Stimulated activated CD8-positive, alpha-beta memory T cell treated with anti-CD3 and anti-CD28 coated beads, Interleukin-4, amount 100 ng/mL, for 4 hours (primary cell): ENCODE data around the gene ELOVL2.
"Not testable (repeated sequence)": the region's sequence is repeated elsewhere in the genome, so short reads cannot be mapped to it uniquely, and the experiment has no call there.

ENCODE experiments used
- DNase-seq, 2 donors: peaks; one replicate each; pipeline ENCODE4 v3.0.0-alpha.2; 2020; ENCODE audit warnings: low read depth in 2 of 2, low spot score in 1 of 2

The ELOVL2 gene, protein sequence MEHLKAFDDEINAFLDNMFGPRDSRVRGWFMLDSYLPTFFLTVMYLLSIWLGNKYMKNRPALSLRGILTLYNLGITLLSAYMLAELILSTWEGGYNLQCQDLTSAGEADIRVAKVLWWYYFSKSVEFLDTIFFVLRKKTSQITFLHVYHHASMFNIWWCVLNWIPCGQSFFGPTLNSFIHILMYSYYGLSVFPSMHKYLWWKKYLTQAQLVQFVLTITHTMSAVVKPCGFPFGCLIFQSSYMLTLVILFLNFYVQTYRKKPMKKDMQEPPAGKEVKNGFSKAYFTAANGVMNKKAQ

DNA sequence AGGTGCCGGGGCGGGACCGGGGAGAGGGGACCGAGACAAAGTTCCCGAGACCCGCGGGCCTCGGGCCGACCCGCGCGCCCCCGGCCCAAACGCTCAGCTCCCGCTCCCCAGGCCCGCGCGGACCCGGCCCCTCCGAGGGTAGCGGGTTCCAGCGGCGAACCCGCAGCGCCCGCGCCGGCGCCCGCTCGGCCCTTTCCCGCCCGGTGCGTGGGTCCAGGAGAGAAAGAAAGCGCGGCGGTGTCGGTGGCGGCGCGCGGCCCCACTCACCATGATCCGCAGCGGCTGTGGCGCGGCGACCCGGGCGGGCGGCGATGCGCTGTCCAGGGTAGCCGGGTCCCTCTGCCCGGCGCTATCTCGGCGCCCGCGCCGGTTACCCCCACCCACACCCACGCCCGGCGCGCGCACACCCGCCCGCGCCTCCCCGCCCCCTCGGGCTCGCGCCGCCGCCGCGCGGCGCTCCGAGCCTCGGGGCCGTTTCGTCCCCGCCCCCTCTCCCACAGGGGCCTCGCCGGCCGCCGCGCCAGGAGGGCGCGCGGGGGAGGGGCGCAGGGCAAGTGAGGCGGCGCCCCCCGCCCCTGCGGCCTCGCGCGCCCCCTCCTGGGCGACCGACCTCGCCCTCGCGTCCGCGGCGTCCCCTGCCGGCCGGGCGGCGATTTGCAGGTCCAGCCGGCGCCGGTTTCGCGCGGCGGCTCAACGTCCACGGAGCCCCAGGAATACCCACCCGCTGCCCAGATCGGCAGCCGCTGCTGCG, at the start of gene ELOVL2:
Gene ELOVL2 (minus strand): TSS at position 345 of the 751 bp plus-strand sequence. CDS start 75 bp downstream, at position 270.
- DNase-seq, result no peak

DNA sequence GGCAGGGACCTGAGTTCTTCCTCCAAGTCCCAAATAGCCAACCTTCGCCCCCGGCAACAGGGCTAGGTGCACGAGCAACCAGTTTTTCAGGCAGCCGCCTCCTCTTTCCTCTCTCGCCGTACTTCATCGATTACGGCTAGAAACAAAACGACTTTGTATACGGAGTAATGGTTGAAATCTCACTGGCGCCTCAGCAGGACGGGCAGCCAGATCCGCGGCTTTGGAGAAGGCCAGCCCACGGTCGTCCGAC, 49.2 kb upstream of the ELOVL2 start:
- no peak for DNase-seq

DNA sequence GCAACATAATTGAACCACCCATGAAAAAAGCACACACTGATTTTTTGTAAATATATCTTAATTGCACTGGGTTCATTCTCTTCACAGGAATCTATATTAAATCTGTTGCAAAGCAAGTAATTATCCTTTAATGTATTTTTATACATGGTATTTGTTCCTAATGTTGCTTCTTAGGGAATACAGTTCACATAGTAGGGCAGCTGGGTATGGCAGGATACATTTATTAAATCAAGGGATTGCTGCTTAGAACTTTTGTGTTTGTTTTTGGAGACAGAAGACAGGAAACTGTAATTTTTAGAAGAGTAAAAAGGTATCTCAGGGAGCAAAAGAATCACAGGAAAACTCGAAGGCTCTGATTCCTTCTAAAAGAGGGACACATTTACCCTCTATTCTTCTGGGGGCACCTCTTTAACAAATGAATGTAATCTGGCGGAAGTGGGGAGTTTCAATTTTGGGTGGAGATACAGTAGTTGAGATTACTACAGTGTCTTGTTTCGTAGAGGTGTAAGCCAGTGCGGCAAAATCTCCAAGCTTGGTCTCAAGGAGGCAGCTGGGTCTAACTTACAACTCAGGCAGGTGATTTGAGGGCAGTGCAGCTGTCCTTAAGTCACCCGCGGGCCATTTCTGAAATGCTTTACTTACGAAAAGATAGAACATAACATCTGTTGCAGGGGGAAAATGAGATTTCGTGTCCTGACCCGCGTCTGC, 48.7 kb upstream of the ELOVL2 start:
- DNase-seq, result no peak

DNA sequence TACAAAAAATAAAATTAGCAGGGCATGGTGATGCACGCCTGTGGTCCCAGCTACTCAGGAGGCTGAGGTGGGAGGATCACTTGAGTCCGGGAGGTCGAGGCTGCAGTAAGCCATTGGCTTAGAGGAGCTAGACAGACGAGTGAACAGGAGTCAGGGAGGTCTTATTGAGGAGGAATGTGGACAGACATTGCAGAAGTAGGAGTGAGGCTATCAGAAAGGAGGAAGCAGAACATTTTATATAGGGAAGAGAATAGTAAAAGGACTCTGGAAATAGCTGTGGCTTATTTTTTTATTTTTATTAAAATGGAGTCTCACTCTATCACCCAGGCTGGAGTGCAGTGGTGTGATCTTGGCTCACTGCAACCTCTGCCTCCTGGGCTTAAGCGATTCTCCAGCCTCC, 47.0 kb upstream of the ELOVL2 start:
- DNase-seq, result not testable (repeated sequence)

DNA sequence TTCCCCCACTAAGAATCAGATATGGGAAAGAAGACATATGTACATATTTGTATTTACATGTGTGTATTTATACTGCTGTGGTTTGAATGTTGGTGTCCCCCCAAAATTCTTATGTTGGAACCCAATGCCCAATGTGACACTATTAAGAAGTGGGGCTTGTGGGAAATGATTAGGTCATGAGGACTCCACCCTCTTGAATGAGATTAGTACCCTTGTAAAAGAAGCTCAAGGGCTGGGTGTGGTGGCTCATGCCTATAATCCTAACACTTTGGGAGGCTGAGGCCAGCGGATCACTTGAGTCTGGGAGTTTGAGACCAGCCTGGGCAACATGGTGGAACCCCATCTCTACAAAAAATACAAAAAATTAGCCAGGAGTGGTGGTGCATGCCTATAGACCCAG, 45.6 kb upstream of the ELOVL2 start:
- DNase-seq, result no peak

DNA sequence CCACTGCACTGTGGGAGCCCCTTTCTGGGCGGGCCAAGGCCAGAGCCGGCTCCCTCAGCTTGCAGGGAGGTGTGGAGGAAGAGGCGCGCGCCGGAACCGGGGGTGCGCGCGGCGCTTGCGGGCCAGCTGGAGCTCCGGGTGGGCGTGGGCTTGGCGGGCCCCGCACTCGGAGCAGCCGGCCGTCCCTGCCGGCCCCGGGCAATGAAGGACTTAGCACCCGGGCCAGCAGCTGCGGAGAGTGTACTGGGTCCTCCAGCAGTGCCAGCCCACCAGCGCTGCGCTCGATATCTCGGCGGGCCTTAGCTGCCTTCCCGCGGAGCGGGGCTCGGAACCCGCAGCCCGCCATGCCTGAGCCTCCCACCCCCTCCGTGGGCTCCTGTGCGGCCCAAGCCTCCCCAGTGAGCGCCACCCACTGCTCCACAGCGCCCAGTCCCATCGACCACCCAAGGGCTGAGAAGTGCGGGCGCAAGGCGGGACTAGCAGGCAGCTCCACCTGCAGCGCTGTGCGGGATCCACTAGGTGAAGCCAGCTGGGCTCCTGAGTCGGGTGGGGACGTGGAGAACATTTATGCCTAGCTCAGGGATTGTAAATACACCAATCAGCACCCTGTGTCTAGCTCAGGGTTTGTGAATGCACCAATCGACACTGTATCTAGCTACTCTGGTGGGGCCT, 43.2 kb upstream of the ELOVL2 start:
- DNase-seq, result not testable (repeated sequence)

DNA sequence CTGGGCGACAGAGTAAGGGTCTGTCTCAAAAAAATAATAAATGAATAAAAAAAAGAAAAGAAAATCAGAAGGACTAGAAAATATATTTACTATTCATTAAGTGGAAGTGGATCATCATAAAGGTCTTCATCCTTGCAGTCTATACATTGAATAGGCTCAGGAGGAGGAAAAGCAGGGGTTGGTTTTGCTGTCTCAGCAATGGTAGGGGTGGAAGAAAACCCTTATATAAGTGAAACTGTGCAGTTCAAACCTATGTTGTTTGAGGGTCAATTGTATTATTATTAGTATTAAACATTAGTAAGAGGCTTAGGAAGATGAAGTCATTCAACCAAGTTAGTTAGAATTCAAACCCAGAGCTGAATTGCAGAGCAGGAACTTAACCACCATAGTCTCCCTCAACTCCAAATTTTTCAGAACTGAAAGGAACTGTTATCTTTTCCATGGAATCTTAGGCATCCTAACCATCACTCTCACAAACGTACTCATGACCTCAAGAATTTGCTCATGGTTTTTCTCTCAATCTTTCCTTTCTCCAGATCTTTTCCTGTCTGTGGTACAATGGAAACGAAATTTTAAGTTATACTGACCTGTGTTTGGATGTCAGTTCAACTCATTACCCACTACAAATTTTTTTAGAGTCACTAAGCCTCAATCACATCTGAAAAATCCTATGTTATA, 41.8 kb upstream of the ELOVL2 start:
- DNase-seq, result no peak

DNA sequence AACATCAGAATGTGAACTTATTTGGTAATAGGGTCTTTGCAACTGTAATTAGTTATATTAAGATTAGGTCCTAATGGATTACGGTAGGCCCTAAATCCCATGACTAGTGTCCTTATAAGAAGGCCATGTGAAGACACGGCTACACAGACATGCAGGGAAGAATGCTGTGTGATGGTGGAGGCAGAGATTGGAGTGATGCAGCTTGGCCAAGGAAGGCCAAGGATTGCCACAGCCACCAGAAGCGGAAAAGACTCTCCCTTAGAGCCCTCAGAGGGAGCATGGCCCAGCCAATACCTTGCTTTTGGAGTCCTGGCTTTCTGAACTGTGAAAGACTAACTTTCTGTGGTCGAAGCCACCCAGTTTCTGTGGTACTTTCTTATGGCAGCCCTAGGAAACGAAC, 39.9 kb upstream of the ELOVL2 start:
- DNase-seq, result no peak

DNA sequence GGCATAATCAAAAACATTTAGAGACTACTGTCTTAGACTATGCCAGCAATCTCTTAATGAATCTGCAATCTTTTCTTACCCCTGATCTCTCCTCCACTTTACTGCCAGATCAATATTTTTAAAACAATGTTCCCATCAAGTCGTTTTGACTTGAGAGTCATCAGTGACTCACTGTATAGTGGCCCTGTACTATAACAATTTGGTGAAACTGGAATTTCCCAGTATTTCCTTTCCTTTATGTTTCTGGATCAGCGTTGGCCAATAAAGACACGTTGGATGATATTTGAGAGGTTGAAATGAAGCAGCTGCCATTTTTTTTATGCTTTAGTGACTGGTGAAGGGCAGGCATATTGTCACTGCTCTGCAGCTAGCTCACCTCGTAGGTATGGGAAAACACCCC, 39.4 kb upstream of the ELOVL2 start:
- DNase-seq, result no peak

DNA sequence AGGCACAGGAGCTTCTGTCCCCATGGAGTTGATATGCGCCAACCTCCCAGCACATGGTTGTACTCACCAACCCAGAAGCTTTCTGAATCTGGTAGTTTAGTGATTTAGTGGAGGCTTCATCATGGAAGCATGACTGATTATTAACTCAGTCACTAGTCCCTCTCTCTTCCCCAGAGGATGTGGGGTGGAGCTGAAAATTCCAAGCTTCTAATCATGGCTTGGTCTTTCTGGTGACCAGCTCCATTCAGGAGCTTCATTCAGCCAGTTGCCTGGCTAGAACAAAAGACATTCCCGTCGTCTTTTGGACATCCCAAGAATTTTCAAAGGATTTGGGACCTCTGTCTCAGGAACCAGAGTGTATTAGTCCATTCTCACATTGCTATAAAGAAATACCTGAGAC, 36.2 kb upstream of the ELOVL2 start:
- no peak for DNase-seq

DNA sequence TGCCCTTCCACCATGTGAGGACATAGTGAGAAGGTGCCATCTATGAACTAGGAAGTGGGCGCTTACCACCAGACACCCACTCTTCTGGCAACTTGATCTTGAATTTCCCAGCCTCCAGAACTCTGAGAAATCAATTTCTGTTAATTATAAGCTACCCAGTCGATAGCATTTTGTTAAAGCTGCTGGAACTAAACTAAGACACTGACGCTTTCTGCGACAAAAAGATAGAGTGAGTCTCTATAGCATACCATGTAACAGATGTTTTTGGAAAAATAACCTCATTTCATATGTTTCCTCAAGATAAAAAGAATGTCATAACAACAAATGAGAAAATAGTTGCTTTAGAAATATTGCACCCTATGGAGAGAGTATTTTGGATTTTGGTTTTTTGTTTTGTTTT, 34.2 kb upstream of the ELOVL2 start:
- no peak for DNase-seq

DNA sequence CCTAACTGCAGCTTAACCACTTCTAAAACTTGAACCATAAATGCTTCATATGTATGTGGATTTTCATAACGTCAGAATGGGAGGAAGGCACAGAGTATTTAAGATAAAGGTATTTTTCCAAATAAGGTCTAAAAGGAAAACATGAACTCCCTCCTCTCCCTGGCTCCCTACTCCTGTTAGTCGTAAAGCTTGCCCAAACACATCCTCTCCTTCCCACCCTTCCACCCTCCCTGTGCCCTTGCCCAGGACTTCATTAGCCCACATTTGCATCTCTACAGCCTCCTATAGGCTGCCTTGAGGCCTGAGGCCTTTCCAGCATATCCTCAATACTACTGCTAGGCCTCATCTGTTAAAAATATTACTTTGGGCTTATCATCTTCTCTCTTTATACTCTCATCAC, 32.4 kb upstream of the ELOVL2 start:
- DNase-seq, result no peak

DNA sequence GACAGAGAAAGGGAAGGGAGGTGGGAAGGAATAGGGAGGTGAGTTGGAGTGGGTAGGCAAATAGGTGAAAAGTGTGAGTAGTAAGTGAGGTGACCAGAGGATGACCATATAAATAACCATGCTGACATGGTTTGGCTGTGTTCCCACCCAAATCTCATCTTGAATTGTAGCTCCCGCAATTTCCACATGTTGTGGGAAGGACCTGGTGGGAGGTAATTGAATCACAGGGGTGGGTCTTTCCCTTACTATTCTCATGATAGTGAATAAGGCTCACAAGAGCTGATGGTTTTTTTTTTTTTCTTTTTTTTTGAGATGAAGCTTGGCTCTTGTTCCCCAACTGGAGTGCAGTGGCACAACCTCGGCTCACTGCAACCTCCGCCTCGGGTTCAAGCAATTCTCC, 28.0 kb upstream of the ELOVL2 start:
- DNase-seq, result no peak

DNA sequence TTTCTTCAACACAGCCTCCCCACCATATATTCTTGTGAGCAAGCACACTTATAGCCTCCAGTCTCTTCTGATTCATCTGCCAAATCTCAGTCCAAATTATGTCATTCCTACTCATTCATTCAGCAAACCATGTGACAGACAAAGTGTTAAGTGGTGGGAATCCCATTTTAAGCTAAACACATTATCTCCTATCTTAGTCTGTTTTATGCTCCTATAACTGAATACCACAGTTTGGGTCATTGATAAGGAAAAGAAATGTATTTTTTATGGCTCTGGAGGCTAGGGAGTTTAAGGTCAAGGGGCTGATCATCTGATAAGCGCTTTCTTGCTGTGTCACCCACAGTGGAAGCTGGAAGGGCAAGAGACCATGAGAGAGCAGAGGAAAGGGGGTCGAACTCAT, 25.7 kb upstream of the ELOVL2 start:
- no peak for DNase-seq

DNA sequence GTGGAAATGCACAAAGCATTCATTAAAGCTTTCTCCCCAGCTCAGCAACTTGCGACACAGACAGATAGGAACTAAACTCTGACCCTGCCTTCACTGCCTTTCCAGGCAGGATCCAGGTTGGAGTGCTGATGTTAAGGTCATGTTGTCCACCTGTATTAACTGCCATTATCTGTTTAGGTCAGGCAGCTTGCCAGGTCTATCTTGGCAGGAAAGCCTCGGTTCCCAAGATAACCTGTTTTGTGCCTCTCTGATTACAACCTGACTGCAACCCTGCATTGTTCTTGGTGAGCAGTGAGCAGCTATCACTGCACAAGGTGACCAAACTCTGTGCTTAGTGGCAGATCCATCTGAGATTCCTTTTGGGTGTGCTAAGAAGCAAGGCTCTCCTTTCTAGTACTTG, 23.2 kb upstream of the ELOVL2 start:
- DNase-seq, result no peak

DNA sequence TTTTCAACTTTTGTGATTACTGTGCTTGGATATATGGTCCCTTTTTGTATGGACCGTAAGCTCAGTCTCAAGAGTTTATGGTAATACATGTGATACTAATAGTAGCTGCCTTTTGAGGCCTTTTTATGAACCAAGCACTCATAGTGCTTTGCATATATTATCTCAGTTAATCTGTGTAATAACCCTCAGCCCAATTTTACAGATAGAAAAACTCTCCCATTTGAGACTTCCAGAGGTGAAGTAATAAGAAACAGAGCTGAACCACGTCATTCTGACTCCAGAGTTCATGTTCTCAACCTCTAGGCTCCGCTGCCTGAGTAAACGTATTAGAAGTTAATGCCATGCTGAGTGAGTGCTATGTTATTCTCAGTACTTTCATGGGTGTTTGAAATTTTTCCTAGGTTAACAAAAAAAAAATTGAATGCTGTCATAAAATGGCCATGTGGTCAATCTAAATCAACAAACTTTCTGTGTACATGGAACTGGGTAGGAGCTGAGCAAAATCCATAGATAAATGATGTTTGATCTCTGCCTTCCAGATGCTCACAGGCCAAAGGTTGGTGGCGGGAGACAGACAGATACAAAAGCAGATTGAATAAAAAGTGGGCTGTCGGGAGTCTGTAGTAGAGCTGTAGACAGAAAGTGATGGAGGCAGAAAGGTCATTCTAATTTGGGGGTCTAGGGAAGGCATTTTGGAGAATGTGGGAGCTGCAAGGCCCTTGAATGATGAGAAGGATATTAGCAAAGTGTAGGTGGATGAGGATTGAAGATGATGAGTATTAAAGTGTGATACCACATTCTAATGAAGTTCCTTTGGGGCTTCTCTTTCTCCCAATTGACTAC, 22.6 kb upstream of the ELOVL2 start:
- no peak for DNase-seq

DNA sequence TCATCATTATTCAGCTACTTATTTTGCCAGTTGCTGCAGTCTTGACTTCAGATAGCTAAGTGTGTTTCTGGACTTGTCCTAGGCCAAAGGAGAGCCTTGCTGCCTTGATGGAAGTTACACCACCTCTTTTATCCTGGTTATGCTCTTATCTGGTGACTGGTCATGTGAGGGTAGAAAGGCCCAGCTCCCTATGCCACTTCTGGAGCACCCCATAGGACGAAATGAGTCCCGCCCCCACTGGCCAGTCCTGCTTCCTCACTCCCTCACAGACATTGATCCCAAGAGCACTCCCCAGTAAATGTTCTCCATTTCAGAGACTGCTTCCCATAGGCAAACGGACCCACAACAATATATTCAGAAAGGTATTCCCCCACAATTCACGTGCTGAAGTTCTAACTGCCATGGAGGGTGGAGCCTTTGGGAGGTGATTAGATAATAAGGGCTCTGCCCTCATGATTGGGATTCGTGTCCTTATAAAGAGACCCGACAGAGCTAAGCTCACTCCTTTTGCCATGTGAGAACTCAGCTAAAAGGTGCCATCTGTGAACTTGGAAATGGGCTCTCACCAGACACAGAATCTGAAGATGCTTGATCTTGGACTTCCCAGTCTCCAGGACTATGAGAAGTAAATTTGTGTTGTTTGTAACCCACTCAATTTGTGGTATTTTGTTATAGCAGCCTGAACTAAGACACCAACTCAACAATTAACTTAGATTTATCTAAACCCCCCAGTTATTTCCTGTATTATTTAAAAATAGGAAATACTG, 21.5 kb upstream of the ELOVL2 start:
- DNase-seq, result no peak

DNA sequence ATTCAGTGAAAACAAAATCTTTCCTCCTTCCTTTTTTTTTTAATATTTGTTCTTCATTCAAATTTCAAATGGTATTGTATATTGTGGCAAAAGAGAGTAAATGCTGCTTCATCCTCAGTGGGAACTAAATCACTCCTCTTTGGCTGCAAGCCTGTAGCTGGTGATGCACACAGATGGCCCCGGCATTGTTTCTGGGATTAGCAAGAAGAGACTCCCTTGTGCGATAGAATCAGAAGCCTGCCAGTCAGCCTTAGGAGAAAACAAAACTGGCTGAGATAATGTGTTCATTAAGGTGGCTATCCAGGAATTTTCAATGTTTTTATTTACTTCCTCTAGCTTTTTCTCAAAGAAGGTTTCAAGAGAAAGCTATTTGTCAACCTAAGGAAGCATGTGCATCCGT, 20.7 kb upstream of the ELOVL2 start:
- no peak for DNase-seq

DNA sequence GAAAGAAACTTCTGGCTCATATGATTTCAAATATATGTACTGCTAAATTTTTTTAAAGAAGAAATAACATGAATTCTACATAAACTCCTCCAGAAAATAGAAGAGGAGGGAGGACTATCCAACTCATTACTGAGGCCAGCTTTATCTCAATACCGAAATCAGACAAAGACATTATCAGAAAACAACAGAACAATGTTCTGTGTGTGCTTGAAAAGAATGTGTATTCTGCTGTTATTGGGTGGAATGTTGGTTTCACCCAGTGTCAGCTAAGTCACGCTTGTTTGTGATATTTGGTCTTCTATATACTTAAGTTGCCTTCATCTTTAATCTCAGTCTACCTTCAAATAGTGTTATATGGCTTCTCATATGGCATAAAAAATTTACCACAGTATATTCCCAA, 18.6 kb upstream of the ELOVL2 start:
- DNase-seq, result no peak

DNA sequence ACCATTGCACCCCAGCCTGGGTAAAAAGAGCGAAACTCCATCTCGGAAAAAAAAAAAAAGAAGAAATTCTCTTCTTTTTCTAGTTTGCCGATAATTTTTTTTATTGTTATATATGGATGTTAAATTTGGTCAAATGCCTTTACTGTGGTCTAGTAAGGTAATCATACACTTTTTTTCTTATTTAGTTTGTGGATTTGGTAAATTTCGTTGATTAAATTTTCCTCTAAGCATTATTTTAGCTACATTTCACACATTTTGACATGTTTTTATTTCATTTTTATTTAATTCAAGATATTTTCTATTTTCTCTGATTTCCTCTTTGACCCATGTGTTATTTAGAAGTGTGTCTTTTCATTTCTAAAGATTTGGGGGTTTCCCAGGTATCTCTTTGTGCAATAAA, 18.0 kb upstream of the ELOVL2 start:
- no peak for DNase-seq
